Measurements from ENCODE around the gene H2BK1. TPM values are rescaled to one million over a fixed set of nuclear protein-coding genes. Genes with fewer than 3 reads are reported as not detected.

Gene H2BK1
- total RNA-seq, 1 donor = not detected

DNA sequence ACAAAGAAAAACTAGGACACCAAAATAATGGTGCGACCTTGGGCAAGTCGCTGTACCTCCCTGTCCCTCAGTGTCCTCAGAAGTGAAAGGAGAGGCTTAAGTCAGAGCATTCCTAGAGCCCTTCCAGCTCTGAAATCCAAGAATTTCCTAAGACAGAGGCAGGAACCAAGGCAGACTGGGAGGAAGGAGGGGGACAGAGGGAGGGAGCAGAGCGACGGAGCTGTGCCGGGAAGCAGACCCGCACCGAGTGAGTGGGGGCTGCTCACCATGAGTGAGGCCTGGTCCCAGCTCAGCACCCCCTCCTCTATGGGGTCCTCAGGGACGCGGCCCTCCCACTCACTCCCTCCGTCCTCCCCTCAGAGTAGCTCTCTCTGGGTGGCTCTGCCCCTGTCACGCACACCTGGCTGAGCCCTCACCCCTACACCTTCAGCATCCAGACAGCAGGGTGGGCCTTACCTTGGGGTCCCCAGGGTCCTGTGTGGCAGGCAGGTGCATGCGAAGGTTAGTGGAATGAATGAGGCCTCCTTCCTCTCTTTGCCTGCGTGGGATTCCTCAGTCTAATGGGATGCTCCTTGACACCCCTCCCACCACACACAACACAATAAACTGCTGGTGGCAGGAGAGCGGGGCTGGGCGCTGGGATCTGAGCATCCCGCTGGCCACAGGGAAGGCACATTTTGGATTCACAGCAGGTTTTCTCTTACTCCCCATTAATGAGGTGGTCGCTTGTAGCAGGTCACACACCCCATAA, 42.8 kb upstream of the H2BK1 start:
- TF ChIP-seq CTCF (IDR thresholded peaks at IDR 0.05; ENCODE audit: insufficient read depth, low read depth, low read length) = no peak
- peak; percentile 21 for DNase-seq (ENCODE audit: low read depth)
- no peak overlapping the region for H3K4me3 ChIP-seq (ENCODE audit: low read depth, low read length)

- peak overlapping the region; percentile 66 for H3K4me3 ChIP-seq (ENCODE audit: low read depth, low read length)
These were observed 42.2 kb upstream of the H2BK1 start for GRCh38 chr7:151252561-151252835.

DNA sequence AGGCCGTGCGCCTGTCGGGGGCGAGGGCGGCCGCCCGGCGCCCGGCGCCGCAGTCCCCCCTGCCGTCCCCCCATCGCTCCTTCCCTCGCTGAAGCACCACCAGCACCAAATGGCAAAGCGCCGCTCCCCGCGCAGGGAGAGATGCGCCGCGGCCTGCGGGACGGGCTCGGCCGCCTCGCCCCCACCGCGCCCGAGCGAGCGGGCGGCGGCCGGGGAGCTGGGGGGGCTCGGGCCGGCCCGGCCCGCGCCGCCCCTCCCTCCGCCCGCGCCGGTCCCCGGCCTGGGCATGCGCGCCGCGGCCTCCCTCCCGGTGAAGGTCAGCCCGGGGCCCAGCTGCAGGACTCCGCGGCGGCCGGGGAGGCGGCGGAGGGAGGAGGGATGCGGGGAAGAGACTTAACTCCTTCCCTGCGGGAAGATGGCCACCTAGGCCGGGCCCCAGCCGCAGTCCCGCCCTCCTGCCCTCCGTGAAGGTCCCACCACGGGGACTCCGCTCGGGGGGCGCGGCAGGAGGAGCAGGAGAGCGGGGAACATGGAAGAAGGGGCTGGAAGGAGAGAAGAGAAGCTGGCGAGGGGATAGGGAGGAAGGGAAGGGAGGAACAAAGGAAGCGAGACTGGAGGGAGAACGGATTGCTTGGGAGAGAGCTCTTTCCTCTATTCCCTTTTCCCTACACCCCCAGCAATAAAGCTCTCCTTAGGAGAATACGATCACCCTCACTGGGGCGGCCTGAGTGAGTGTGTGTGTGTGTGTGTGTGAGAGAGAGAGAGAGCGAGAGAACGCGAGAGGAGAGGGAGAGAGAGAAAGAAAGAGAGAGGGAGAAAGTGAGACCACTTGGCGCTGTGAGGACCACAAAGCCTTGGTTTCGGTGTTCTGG, 41.6 kb upstream of the H2BK1 start:
- DNase-seq (ENCODE audit: low read depth) = peak; percentile 74
- no peak for TF ChIP-seq CTCF (IDR thresholded peaks at IDR 0.05; ENCODE audit: insufficient read depth, low read depth, low read length)
- H3K4me3 ChIP-seq (ENCODE audit: low read depth, low read length) = peak overlapping the region; percentile 66

More at GRCh38 chr7:151252561-151252835, 42.2 kb upstream of the H2BK1 start:
- DNase-seq (ENCODE audit: low read depth) = no peak
- no peak for TF ChIP-seq CTCF (IDR thresholded peaks at IDR 0.05; ENCODE audit: insufficient read depth, low read depth, low read length)

- H3K4me3 ChIP-seq (ENCODE audit: low read depth, low read length) = peak overlapping the region; percentile 48
- TF ChIP-seq CTCF (IDR thresholded peaks at IDR 0.05; ENCODE audit: insufficient read depth, low read depth, low read length) = no peak
- DNase-seq (ENCODE audit: low read depth) = no peak
These were observed 41.0 kb upstream of the H2BK1 start for GRCh38 chr7:151251328-151251688.

DNA sequence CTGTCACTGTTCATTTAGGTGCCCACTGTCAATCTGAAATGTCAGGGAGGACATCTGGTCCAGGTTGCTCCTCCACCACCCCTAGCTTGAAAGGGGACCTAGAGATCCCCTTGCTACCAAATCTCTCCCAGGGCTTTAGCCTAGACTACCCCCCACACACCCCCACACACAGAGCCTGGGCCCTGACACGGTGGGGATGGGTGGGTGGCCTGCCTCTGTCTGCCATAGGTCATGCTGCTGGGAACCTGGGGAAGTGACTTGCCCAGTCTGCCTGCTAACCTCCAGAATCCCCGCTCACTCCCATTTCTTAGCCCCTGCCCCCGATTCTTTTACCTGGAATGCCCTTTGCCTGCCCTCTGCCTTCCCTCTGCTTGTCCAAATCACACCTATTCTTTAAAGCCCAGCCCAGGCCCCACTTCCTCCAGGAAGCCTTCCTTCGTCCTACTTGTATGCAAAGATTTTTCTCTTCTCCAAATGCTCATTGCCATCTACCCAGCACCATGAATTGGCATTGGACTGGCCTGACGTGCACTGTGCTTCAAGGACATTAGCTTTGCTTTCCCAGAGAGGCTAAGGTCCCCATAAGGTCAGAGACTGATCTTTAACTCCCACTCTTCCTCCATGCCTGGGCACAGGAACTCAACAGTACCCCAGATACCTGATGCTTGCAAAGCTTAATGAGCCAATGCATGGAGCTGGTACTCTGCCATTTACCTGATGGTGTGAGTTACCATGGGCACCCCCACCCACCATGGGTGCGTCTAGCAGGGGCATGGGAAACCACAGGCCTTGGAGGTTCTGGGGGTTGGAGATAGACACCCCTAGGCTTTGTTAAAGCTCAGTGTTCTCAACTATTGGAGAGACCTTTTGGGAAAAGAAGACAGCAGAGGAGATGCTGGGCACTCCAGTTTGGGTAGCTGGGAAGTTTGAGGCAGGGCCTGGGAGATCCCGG, 40.2 kb upstream of the H2BK1 start:
- no peak for DNase-seq (ENCODE audit: low read depth)
- H3K4me3 ChIP-seq (ENCODE audit: low read depth, low read length) = no peak overlapping the region
- TF ChIP-seq CTCF (IDR thresholded peaks at IDR 0.05; ENCODE audit: insufficient read depth, low read depth, low read length) = no peak

- no peak for TF ChIP-seq CTCF (IDR thresholded peaks at IDR 0.05; ENCODE audit: insufficient read depth, low read depth, low read length)
- no peak for DNase-seq (ENCODE audit: low read depth)
These were observed 39.4 kb upstream of the H2BK1 start for GRCh38 chr7:151249732-151250072.

More at GRCh38 chr7:151249732-151250072, 39.4 kb upstream of the H2BK1 start:
- H3K4me3 ChIP-seq (ENCODE audit: low read depth, low read length) = no peak overlapping the region
